ENCODE results near the gene EVX2.

DNA sequence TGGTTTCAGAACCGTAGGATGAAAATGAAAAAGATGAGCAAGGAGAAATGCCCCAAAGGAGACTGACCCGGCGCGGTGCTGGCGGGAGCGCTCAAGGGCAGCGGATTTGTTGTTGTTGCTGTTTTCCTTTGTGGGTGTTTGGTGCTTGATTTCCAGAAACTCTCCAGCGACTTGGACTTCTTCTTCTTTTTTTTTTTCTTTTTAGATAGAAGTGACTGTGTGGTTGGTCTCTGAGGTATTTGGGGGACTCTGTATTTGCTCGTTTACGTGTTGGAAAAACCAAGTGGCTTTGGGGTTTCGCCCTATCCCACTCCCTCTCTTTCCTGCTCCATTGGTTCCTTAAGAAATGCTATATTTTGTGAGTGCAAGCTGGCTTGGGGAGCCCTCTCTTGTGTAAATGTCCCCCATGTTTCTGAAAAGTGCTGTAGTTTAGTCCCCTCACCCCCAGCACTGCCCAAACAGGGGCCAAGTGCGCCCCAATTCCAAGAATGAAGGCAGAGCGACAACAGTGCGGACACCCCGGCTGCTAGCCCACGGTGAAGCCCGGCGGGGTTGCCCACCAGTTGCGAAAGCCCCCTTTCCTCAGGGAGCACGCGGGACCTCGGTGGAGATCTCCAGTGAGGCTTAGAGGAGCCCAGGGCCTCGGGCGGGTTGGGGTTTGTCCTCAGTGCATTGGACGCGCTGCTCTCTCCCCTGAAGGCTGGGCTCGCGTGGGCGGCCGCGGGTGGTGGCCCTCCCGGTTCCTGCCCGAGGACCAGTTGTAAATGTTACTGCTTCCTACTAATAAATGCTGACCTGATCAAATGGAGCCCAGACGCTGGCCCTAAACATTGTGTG lies 40.6 kb upstream of the EVX2 start:
- TF ChIP-seq, protein P1, sequence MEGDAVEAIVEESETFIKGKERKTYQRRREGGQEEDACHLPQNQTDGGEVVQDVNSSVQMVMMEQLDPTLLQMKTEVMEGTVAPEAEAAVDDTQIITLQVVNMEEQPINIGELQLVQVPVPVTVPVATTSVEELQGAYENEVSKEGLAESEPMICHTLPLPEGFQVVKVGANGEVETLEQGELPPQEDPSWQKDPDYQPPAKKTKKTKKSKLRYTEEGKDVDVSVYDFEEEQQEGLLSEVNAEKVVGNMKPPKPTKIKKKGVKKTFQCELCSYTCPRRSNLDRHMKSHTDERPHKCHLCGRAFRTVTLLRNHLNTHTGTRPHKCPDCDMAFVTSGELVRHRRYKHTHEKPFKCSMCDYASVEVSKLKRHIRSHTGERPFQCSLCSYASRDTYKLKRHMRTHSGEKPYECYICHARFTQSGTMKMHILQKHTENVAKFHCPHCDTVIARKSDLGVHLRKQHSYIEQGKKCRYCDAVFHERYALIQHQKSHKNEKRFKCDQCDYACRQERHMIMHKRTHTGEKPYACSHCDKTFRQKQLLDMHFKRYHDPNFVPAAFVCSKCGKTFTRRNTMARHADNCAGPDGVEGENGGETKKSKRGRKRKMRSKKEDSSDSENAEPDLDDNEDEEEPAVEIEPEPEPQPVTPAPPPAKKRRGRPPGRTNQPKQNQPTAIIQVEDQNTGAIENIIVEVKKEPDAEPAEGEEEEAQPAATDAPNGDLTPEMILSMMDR (IDR thresholded peaks at IDR 0.05), result no peak
- no peak for TF ChIP-seq POLR2A (IDR thresholded peaks at IDR 0.05)

Measured in stomach (tissue), 4 donors.